ENCODE results near the gene ZNF541.

ZNF541 gene

GRCh38 chr19:47545061-47545948 is 27.6 kb downstream of the ZNF541 start:
- no peak for DNase-seq (ENCODE audit: low read depth, low spot score)

GRCh38 chr19:47544476-47544875 is 28.5 kb downstream of the ZNF541 start:
- DNase-seq (ENCODE audit: low read depth, low spot score) = no peak

DNA sequence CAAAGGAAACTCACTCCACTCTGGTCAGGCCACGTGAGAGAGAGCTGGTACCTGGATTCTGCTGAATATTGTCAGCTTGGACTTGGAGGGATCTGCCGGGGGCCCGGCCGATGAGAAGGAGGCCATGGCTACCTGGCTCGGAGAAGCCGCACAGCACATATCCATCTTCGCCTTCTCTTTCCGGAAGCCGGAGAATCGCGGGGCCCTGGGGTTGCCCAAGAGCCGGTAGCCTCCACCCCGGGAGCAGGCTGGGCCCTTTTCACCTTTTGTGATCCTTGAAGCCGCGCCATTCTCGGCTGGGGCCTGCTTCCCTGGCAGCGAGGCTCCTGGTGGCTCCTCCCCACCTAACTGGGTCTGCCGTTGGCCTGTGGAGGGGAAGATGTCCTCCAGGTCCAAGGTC is 28.9 kb downstream of the ZNF541 start:
- DNase-seq (ENCODE audit: low read depth, low spot score) = no peak

GRCh38 chr19:47542030-47542475 is 30.9 kb downstream of the ZNF541 start:
- no peak for DNase-seq (ENCODE audit: low read depth, low spot score)

DNA sequence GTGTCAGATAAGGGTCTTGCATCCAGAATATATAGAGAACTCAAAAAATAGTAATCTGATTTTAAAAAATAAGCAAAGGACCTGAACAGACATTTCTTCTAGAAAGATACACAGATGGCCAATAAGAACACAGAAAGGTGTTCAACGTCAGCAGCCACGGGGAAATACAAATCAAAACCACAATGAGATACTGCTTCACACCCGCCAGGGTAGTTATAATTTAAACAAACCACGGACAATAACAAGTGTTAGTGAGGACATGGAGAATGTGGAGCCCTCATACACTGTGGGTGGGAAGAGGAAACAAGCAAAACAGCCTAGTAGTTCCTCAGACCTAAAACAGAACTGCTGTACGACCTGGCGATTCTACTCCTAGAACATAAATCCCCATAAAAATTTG is 31.4 kb downstream of the ZNF541 start:
- no peak for DNase-seq (ENCODE audit: low read depth, low spot score)

- no peak for DNase-seq (ENCODE audit: low read depth, low spot score)
These were observed 32.2 kb downstream of the ZNF541 start for GRCh38 chr19:47540748-47541147.

DNA sequence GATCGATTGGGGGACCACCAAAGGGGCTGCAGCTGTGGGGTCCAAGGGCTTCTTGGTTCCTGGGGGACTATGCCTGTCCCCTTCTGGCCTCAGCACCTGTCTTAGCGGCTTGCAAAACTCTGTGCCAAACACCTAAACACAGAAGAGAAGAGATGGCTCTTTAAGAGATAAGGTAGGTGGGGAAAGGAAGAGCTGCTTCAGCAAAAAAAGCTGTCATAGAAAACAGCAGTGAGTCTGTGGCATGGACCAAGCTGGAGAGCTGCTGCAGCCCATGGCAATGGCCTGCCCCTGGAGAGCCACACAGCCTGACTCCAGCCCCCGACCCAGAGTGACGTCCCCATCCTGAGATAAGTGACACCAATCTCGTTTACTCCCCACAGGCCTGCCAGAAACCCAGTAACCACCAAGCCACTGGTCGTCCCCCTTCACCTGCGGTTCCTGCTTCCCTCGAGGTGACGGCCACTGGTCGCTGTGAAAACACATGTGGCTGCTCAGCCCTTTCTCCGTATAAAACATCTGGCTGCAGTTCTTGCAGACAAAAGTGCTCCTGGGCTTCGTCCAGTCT is 33.1 kb downstream of the ZNF541 start:
- DNase-seq (ENCODE audit: low read depth, low spot score) = no peak

GRCh38 chr19:47538812-47539211 is 34.1 kb downstream of the ZNF541 start:
- DNase-seq (ENCODE audit: low read depth, low spot score) = no peak

DNA sequence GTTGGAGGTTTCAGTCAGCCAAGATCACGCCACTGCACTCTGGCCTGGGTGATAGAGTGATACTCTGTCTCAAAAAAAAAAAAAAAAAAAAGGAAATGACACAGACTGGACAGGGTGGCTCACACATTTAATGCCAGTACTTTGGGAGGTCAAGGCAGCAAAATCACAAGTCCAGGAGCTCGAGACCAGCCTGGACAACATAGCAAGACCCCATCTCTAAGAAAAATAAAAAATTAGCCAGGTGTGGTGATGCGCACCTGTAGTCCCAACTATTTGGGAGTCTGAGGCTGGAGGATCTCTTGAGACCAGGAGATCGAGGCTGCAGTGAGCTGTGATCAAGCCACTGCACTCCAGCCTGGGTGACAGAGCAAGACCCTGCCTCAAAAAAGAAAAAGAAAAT is 35.5 kb downstream of the ZNF541 start:
- no peak for DNase-seq (ENCODE audit: low read depth, low spot score)

DNA sequence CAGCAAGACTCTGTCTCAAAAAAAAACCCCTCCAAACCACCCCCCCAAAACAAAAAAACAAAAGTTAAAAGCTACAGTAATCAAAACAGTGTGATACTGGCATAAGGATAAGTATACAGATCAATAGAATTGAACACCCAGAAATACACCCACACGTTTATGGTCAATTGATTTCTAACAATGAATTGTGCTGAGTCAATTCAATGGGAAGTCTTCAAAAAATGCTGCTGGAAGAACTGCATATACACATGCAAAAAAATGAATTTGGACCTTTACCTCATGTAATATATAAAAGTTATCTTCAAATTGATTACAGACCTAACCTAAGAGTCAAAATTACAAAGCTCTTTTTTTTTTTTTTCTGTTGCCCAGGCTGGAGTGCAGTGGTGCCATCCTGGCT is 38.3 kb downstream of the ZNF541 start:
- DNase-seq (ENCODE audit: low read depth, low spot score) = no peak

DNA sequence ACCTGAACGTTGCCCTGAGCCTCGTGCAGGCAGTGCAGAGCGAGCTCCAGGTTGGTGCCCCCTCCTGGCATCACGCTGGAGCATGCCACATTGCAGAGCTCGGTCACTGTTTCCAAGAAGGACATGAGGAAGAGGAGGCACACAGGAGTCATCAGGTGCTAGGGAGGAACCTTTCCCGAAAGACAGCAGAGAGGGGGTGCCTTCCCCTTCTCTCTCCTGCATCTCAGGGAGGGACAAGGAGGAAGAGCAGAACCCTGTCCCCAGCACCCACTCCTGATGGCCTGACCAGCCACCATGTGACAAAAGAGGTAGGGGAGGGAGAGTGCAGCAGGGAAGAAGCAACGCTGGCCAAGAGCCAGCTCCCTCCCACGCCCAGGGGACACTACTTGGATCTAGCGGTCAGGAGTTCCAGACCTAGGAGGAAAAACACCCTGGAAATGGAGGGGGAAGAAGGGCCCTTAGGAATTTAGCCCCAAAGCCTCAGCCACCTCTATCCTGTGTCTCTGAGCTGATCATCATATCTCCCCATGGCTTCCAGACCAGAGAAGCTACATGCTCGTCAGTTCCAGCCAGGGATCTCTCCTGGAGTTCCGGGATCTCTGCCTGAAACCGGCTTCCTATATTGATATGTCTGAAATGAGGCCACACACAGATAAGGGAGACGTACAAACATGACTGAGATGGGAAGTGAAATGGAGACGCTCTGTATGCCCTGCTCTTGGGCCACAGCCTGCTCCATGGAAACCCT is 41.1 kb downstream of the ZNF541 start:
- DNase-seq (ENCODE audit: low read depth, low spot score) = no peak

GRCh38 chr19:47529018-47529742 is 43.8 kb downstream of the ZNF541 start:
- no peak for DNase-seq (ENCODE audit: low read depth, low spot score)

DNA sequence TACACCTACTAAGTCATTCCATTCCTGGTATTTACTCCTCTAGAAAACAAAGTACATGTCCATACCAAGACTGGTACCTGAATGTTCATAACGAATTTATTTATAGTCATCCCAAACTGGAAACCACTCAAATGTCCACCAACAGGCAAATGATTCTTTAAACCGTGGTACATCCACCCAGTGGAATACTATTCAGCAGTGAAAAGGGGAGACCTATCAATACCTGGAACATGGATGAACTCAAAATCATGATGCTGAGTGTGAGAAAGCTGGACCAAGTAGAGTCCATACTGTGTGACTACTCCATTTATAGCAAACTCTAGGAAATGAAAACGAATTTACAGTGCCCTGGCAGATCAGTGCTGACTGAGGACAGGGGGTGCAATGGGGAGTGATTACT is 46.1 kb downstream of the ZNF541 start:
- no peak for DNase-seq (ENCODE audit: low read depth, low spot score)

GRCh38 chr19:47523473-47523872 is 49.5 kb downstream of the ZNF541 start:
- no peak for DNase-seq (ENCODE audit: low read depth, low spot score)

All from activated naive CD8-positive, alpha-beta T cell treated with anti-CD3 and anti-CD28 coated beads, Interleukin-2, amount 50 U/mL, for 16 hours (primary cell).